GM21619 (cell line): ENCODE results near the gene CCDC88C.

Experiments
- ATAC-seq: cut with Tn5 transposase; IDR thresholded peaks from one replicate; pipeline ENCODE4 v1.9.1; 2021; ENCODE audit not compliant: unreplicated experiment

CCDC88C gene

GRCh38 chr14:91310606-91311283 is 106.9 kb downstream of the CCDC88C start:
- no peak for ATAC-seq

GRCh38 chr14:91309756-91310280 is 107.8 kb downstream of the CCDC88C start:
- no peak for ATAC-seq

GRCh38 chr14:91308337-91308736 is 109.3 kb downstream of the CCDC88C start:
- ATAC-seq, result no peak

- no peak for ATAC-seq
Measured at GRCh38 chr14:91307652-91308051, 110.0 kb downstream of the CCDC88C start.

- ATAC-seq, result no peak
Measured at GRCh38 chr14:91307046-91307445, 110.6 kb downstream of the CCDC88C start.

- no peak for ATAC-seq
Measured at GRCh38 chr14:91306547-91306946, 111.1 kb downstream of the CCDC88C start.

GRCh38 chr14:91305650-91306431 is 111.8 kb downstream of the CCDC88C start:
- no peak for ATAC-seq

- no peak for ATAC-seq
Measured at GRCh38 chr14:91303924-91304229, 113.7 kb downstream of the CCDC88C start.

GRCh38 chr14:91303091-91303923 is 114.3 kb downstream of the CCDC88C start:
- ATAC-seq, result peak; percentile 61

- no peak for ATAC-seq
Measured at GRCh38 chr14:91302391-91302790, 115.2 kb downstream of the CCDC88C start.

GRCh38 chr14:91300957-91301356 is 116.7 kb downstream of the CCDC88C start:
- no peak for ATAC-seq

GRCh38 chr14:91300283-91300895 is 117.2 kb downstream of the CCDC88C start:
- ATAC-seq, result no peak

- no peak for ATAC-seq
Measured at GRCh38 chr14:91299121-91300115, 118.2 kb downstream of the CCDC88C start.

GRCh38 chr14:91298576-91298975 is 119.0 kb downstream of the CCDC88C start:
- no peak for ATAC-seq

- ATAC-seq, result no peak
Measured at GRCh38 chr14:91297081-91297711, 120.4 kb downstream of the CCDC88C start.

GRCh38 chr14:91295851-91296796 is 121.5 kb downstream of the CCDC88C start:
- ATAC-seq, result no peak

- no peak for ATAC-seq
Measured at GRCh38 chr14:91295276-91295845, 122.3 kb downstream of the CCDC88C start.

- ATAC-seq, result no peak
Measured at GRCh38 chr14:91294153-91294552, 123.5 kb downstream of the CCDC88C start.
